Measurements from ENCODE around the gene OR10J1.
"Not testable (repeated sequence)": the region's sequence is repeated elsewhere in the genome, so short reads cannot be mapped to it uniquely, and the experiment has no call there.

Gene OR10J1

GRCh38 chr1:159439422-159439821, at the start of gene OR10J1:
TSS of gene OR10J1 (plus strand) at chr1:159439722. CDS start at chr1:159439792, 70 bp downstream.
- no peak for DNase-seq (ENCODE audit: low spot score)

- DNase-seq (ENCODE audit: low spot score), result no peak
These were observed 32.7 kb upstream of the OR10J1 start for GRCh38 chr1:159406821-159407220.

DNA sequence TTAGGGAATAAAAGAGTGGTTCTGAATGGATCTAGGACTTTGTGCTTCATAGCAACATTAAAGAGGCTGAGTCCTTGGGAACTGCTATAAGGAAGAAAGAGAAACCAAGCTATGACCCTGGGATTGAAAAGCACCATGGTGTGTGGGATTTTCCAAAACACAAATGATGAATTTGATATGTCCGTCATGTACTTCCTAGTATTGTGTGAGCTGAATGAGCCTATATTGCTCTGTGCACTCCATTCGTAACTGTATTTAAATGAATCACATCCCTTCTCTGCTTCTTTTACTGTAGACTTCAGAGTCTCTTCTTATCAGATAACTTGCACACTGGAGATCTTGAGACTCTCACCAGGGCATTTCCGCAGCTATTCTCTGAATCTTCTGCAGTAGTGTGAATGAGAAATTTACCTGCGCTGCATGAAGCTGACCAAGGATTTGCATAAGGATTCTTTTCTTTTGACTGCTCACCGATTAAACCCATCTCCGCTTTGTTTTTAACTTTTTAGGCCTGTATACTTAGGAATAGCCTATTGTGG, 30.6 kb upstream of the OR10J1 start:
- DNase-seq (ENCODE audit: low spot score), result no peak

DNA sequence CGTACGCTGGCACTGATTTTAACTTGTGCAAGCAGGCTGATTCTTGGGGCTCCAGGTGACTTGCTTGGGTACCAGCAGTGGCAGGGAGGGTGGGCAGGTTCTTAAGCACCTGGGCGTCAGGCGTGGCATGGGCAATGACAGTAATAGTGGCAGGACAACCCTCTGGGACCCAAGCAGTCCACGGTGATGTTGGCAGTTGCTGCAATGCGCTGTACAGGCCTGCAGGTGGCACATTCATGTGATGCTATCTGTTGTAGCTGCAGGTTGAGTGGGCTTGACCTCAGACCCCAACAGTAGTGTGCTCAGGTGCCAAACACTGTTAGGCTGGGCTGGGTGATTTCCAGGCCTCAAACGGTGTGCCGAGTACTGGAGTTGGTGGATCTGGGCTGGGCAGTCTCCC, 17.7 kb upstream of the OR10J1 start:
- DNase-seq (ENCODE audit: low spot score), result no peak

DNA sequence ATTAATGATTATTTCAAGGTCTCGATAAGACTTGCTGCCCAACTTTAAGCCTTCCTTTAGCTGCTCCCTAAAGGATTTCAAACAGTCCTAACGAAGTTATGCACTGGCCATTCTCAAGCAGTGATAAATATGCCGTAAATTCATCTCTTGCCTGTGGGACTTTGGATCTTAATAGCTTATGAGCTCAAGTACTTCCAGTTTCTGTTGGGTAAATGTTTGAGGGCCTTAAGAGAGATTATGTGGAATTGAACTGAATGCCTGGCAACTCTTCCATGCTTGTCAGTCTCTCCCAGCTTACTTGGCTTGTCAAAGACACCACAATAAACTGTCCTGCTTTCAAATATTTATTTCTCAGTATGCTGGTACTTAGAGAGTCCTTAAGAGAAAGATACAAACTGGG, 11.0 kb upstream of the OR10J1 start:
- no peak for DNase-seq (ENCODE audit: low spot score)

GRCh38 chr1:159429074-159429861, 10.3 kb upstream of the OR10J1 start:
- DNase-seq (ENCODE audit: low spot score), result no peak

- no peak for DNase-seq (ENCODE audit: low spot score)
These were observed 8.5 kb upstream of the OR10J1 start for GRCh38 chr1:159430985-159431384.

DNA sequence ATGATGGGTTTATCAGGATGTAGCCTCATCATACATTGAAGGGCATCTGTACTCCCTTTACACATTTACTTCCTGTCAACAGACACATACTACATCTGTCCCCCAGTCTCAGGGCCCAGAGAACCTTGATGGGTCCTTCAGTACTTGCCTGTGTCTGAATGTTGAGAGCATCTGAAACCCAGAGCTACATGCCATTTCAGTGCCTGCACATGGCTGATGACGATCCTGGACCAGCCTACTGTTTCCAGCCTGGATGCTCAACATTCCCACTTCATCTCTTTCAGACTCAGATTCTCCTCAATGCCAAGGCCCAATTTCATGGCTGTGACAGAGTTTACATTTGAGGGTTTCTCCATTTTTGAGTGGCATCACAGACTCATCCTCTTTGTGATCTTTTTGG, 7.6 kb upstream of the OR10J1 start, which contains the start of gene OR10J4:
OR10J4 (plus strand) TSS at position 301 of the 400 bp plus-strand sequence.
- no peak for DNase-seq (ENCODE audit: low spot score)

- DNase-seq (ENCODE audit: low spot score), result no peak
These were observed 3.1 kb upstream of the OR10J1 start for GRCh38 chr1:159436469-159436868.

DNA sequence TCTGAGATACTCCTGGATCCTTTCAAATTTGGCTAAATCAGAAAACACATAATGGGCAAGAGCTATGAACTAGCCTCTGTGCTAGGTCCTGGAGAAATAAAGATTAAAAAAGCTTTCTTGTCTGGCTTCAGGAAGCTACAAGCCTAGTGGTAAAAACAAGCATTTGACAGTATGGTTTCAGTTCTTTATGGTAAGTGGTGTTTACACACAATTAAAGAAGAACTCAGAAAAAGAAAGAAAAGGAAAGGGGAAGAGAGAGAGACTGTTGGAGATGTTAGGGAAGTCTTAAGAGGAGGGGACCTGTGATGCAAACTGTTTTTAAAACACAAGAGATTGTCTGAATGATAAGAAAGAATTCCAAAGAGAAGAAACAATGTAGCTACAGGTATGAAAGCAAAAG, 1.8 kb downstream of the OR10J1 start:
- DNase-seq (ENCODE audit: low spot score), result no peak

DNA sequence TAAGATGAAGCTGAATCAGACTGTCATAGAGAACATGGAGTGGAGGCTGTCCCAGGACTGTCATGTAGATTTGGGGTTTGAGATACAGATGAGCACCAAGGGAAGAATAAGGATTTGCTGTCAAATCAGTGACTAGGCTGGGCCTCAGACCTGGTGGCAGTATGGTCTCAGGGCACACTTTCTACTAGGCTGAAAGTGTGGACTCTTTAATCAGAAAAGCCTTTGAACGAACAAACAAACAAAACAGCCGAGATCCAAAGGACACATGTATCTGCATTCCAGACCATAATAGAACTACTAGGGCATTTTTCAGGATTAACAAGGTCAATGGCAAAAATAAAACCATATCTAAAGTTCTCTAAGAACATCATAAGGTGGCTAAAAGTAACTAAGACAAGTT, 2.9 kb downstream of the OR10J1 start:
- no peak for DNase-seq (ENCODE audit: low spot score)

DNA sequence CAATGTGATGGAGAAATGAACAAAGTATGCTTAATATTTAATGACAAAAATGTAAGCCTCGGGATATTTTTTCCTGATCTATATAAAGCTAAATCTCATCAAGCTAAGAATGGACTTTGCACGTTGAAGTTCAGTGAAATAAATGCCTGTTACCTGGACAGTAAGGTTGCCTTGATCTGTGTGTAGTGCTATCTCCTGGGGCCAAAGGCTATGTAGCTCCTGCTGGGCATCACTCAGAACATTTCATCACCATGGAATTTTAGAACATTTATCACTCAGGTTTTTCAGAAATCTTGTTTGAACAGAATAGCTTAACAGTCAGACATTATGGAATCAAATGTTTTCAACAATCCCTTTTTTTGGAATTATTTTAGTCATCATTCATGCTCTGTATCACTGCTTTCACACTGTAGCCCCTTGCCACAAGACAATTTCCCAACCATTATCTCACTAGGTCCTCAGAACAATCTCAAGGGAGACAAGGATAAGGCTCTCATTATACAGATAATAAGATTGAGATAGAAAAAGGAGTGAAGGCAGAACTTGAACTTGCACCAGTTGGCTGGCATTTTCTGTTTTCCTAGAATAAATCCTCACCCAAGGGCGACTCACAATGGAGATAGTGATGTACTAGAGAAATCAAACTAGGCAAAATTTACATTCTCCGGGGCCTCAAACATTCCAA, 3.7 kb downstream of the OR10J1 start:
- no peak for DNase-seq (ENCODE audit: low spot score)

- DNase-seq (ENCODE audit: low spot score), result no peak
These were observed 5.0 kb downstream of the OR10J1 start for GRCh38 chr1:159444511-159444910.

DNA sequence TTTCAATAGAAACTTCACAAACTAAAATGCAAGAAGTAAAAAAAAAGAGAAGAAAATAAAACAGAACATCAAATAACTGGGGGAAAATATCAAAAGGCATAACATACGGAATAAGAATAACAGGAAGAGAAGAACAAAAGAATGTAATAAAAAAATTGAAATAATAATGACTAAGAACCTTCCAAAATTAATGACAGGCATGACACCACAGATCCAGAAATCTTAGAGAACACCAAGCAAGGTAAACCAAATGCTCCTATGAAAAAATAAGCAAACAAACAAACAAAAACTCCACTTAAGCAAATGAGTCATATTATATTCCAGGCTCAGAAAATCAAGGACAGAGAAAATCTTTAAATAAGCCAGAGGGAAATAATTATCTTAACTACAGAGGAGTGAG, 8.7 kb downstream of the OR10J1 start:
- DNase-seq (ENCODE audit: low spot score), result no peak

DNA sequence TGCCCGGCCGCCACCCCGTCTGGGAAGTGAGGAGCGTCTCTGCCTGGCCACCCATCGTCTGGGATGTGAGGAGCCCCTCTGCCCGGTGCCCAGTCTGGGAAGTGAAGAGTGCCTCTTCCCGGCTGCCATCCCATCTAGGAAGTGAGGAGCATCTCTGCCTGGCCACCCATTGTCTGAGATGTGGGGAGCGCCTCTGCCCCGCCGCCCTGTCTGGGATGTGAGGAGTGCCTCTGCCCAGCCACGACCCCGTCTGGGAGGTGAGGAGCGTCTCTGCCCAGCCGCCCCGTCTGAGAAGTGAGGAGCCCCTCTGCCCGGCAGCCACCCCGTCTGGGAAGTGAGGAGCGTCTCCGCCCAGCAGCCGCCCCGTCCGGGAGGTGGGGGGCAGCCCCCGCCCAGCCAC, 10.1 kb downstream of the OR10J1 start:
- not testable (repeated sequence) for DNase-seq (ENCODE audit: low spot score)

DNA sequence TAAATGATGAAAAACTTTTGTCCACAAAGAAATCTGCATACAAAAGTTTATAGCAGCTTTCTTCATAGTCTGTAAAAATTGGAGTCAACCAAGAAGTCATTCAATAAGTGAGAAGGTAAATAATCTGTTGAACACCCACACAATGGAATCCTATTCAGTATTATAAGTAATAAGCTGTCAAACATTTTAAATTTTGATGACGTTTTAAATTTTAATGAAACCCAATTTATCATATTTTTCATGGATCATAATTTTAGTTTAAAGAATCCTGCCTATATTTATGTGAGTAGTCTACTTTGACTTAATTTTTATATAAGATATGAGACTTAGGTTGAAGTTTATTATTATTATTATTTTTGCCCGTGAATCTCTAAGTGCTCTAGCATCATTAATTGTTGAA, 20.0 kb downstream of the OR10J1 start:
- no peak for DNase-seq (ENCODE audit: low spot score)

GRCh38 chr1:159465191-159465603, 25.7 kb downstream of the OR10J1 start:
- DNase-seq (ENCODE audit: low spot score), result no peak

GRCh38 chr1:159468321-159468720, 28.8 kb downstream of the OR10J1 start:
- DNase-seq (ENCODE audit: low spot score), result no peak

DNA sequence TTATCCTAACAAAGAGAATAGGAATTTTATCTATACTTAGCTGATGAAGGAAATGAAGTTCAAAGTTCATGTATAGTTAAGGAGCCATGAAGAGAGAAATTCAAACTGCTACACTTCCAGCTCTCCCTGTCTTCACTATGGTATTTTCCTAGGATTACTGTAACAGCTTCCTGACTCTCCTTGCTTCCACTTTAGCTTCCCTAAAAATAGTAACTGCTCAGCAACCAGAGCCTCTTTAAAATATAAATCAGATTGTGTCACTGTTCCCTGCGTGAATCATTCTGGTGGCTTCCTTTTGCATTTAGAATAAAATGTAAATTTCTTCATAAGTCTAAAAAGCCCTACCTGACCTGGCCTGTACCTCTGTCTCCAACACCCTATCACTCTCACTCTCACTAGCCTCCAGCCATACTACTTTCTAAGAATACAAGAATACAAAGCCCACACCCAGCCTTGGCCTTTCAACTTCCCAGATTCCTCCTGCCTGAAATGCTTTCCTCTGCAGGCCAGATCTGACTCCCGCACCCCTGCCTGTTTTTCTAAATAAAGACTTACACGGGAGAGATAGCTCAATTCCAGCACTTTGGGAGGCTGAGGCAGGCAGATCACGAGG, 30.5 kb downstream of the OR10J1 start:
- DNase-seq (ENCODE audit: low spot score), result no peak

DNA sequence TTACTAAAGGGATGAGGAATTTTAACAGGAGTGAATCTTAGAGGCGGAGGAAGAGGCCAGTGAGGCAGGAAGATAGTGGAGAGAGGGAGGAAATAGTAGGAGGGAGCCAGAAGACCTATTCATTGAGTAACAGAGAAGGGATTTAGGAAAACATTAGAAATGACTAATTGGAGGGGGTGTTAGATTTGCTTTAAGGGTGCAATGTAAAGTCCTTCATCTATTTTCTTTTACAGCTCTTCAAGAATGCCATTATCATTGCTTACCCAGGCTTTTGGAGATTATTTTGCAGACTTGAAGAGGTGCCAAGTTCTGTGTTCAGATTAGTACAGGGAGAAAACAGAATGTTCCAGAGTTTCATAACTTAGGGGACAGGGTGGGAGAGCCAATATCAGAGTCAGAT, 33.8 kb downstream of the OR10J1 start:
- no peak for DNase-seq (ENCODE audit: low spot score)

DNA sequence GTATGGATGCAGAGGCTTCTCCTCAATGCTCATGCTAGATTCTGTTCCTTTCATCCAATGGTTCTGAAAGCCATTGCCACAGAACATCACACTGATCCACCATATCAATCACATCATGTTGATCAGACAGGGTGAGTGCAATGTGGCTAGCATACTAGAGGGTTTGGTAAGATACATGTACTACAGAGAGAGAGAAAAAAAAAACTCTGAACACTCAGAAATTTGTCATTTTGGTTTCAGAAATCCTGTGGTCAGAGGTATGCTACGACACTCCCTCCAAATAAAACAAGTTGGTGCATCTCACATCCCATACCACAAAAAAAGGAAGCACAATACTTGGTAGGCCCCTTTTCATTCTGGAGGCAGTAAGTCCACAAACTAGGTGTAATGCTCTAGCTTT, 35.4 kb downstream of the OR10J1 start:
- DNase-seq (ENCODE audit: low spot score), result no peak

- DNase-seq (ENCODE audit: low spot score), result no peak
These were observed 44.0 kb downstream of the OR10J1 start for GRCh38 chr1:159483501-159483900.
